Spleen (tissue), 7 donors: ENCODE results near the gene OLA1.

Experiments
- CTCF ChIP-seq, 11 experiments: fragments of 200-600 bp in 7 of 11; fragments of 450-650 bp in 4 of 11; sonication (generic) in 4 of 11; IDR thresholded peaks in 8 of 11; conservative IDR thresholded peaks in 3 of 11; 1 replicate in 7 of 11; 2 replicates in 4 of 11; pipeline versions ENCODE4 v1.4.0 to v1.8.0; 2016 to 2021; ENCODE audit warnings: antibody characterized with exemption in 11 of 11, inconsistent platforms in 4 of 11, mild to moderate bottlenecking in 1 of 11
- POLR2A ChIP-seq, 3 donors: fragments of 450-650 bp; IDR thresholded peaks; one replicate each; pipeline ENCODE4 v1.5.1; 2017; ENCODE audit warnings: antibody characterized with exemption in 3 of 3, mild to moderate bottlenecking in 1 of 3
- POLR2AphosphoS5 ChIP-seq, 3 donors: sonication (generic); formaldehyde crosslinking; IDR thresholded peaks; one replicate each; pipeline ENCODE4 v1.5.1; 2017; ENCODE audit warnings: antibody characterized with exemption in 3 of 3
- donor health status: DM: no; HTN: no; CAD: no; lungs with moderate emphysema.
- donor health status: DM: no; HTN: no; CAD: no.
- donor health status: DM: no; HTN: no; CAD: no.

GRCh38 chr2:174033163-174033550 lies 215.2 kb downstream of the OLA1 start:
- TF ChIP-seq CTCF (IDR thresholded peaks at IDR 0.05 in 8 of 11, conservative IDR thresholded peaks at IDR 0.05 in 3 of 11) (no peak), POLR2AphosphoS5 (IDR thresholded peaks at IDR 0.05) (no peak), POLR2A (IDR thresholded peaks at IDR 0.05) (no peak)
